Measurements from ENCODE around the gene MTFR2.

MTFR2 gene

GRCh38 chr6:136244061-136244616, 6.0 kb downstream of the MTFR2 start:
- peaks cover 59% of the 10 kb centered on the region for H3K36me3 ChIP-seq (ENCODE audit: low read length)
- H3K9me2 ChIP-seq (replicated peaks; ENCODE audit: insufficient read depth, low read length), result no peaks in the 10 kb centered on the region
- H3F3A ChIP-seq (ENCODE audit: insufficient read depth), result no peaks in the 10 kb centered on the region; the same call in 1 of the 2 replicates
- peaks cover 5% of the 10 kb centered on the region; the same call in 1 of the 2 replicates for H3K9me3 ChIP-seq (ENCODE audit: insufficient read depth, low read length)
- no peak overlapping the region for H3K4me3 ChIP-seq (ENCODE audit: insufficient read depth, low read length, poor library complexity, severe bottlenecking)
- TF ChIP-seq EZH2phosphoT487 (conservative IDR thresholded peaks at IDR 0.05; ENCODE audit: low read length) (no peak), CTCF (IDR thresholded peaks at IDR 0.05; ENCODE audit: insufficient read depth, low read length, poor library complexity, severe bottlenecking) (no peak)
- H4K20me1 ChIP-seq (ENCODE audit: low read depth, low read length), result no peaks in the 10 kb centered on the region
- H3K9ac ChIP-seq (ENCODE audit: low read length), result no peak overlapping the region
- H3K79me2 ChIP-seq (ENCODE audit: insufficient read depth, low read length), result peaks cover 34% of the 10 kb centered on the region
- H3K27ac ChIP-seq (ENCODE audit: low read depth, low read length), result no peak overlapping the region
- no peak overlapping the region for H2AFZ ChIP-seq (ENCODE audit: low read depth, low read length, severe bottlenecking)
- no peak overlapping the region for H3K4me2 ChIP-seq (ENCODE audit: low read depth, low read length, poor library complexity, severe bottlenecking)
- no peaks in the 10 kb centered on the region for H3K27me3 ChIP-seq (ENCODE audit: low read length)

DNA sequence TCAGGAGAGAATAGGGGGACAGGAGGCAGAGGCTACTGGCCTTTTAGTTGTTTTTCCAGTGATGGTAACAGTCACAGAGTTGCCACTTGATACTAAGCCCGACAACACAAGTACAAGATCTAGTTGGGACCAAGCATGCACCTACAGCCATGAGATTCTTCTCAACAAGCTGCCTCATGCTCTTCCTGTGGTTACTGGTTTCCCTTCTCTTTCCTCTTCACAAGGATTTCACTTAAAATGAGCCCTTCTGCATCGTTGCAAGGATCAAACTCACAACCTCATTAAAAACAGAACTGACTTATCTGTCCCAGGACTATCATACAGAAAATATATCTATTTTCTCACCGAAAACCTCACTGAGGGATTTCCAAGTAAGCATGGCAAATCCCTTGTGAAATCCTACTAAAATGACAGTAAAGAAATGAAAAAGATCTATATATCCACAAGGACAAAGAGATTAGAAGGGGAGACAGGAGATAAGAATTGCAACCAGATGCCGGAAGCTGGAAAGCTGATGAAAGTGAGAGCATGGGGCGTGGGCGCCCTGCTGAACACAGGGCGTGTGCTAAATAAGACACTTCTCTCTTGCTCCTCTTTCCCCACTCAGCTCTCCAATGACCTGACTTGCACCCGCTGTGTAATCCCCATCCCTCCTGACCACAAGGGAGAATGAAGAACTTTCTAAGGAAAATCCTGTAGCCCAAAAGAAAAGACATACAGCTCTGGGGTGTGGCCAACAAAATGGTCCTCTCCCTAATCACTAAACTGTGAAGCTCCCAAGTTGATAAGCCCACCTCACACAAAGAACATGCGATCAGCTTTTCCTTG, 13.4 kb downstream of the MTFR2 start:
- Histone ChIP-seq H3K27ac (ENCODE audit: low read depth, low read length) (no peak overlapping the region), H3K36me3 (ENCODE audit: low read length) (peaks cover 32% of the 10 kb centered on the region; the same call in 1 of the 2 replicates), H3K9ac (ENCODE audit: low read length) (no peak overlapping the region), H2AFZ (ENCODE audit: low read depth, low read length, severe bottlenecking) (no peak overlapping the region), H3K4me3 (ENCODE audit: insufficient read depth, low read length, poor library complexity, severe bottlenecking) (no peak overlapping the region), H3K9me3 (ENCODE audit: insufficient read depth, low read length) (no peaks in the 10 kb centered on the region), H3F3A (ENCODE audit: insufficient read depth) (0 out of 2 replicates have a peak, but pooled peaks cover 4% of the 10 kb centered on the region), H3K79me2 (ENCODE audit: insufficient read depth, low read length) (no peaks in the 10 kb centered on the region), H3K4me2 (ENCODE audit: low read depth, low read length, poor library complexity, severe bottlenecking) (no peak overlapping the region), H3K9me2 (replicated peaks; ENCODE audit: insufficient read depth, low read length) (no peaks in the 10 kb centered on the region), H4K20me1 (ENCODE audit: low read depth, low read length) (no peaks in the 10 kb centered on the region), H3K27me3 (ENCODE audit: low read length) (no peaks in the 10 kb centered on the region)
- TF ChIP-seq EZH2phosphoT487 (conservative IDR thresholded peaks at IDR 0.05; ENCODE audit: low read length), result no peak
- TF ChIP-seq CTCF (IDR thresholded peaks at IDR 0.05; ENCODE audit: insufficient read depth, low read length, poor library complexity, severe bottlenecking), result no peak

DNA sequence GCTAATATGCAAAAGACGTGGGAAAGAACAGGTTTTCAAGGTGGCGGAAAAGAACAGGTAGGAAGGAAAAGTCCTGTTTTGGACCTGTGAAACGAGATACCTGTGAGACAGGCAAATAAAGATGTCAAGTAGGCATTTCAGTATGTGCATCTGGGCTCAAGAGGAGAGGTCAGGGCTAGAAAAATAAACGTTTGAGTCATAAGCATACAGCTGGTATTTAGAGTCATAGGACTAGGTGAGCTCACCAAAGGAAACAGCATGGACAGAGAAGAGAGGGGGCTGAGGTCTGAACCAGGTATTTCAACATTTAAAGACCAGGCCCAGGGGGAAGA, 14.9 kb downstream of the MTFR2 start:
- H4K20me1 ChIP-seq (ENCODE audit: low read depth, low read length), result no peaks in the 10 kb centered on the region
- no peak overlapping the region for H3K27ac ChIP-seq (ENCODE audit: low read depth, low read length)
- H3F3A ChIP-seq (ENCODE audit: insufficient read depth), result 0 out of 2 replicates have a peak, but pooled peaks cover 4% of the 10 kb centered on the region
- no peak overlapping the region for H3K4me2 ChIP-seq (ENCODE audit: low read depth, low read length, poor library complexity, severe bottlenecking)
- no peaks in the 10 kb centered on the region for H3K27me3 ChIP-seq (ENCODE audit: low read length)
- H3K9me3 ChIP-seq (ENCODE audit: insufficient read depth, low read length), result no peaks in the 10 kb centered on the region
- TF ChIP-seq CTCF (IDR thresholded peaks at IDR 0.05; ENCODE audit: insufficient read depth, low read length, poor library complexity, severe bottlenecking), result no peak
- no peak for TF ChIP-seq EZH2phosphoT487 (conservative IDR thresholded peaks at IDR 0.05; ENCODE audit: low read length)
- H3K9ac ChIP-seq (ENCODE audit: low read length), result no peak overlapping the region
- no peak overlapping the region for H3K4me3 ChIP-seq (ENCODE audit: insufficient read depth, low read length, poor library complexity, severe bottlenecking)
- H2AFZ ChIP-seq (ENCODE audit: low read depth, low read length, severe bottlenecking), result no peak overlapping the region
- no peaks in the 10 kb centered on the region for H3K9me2 ChIP-seq (replicated peaks; ENCODE audit: insufficient read depth, low read length)
- H3K36me3 ChIP-seq (ENCODE audit: low read length), result peaks cover 26% of the 10 kb centered on the region; the same call in 1 of the 2 replicates
- no peaks in the 10 kb centered on the region for H3K79me2 ChIP-seq (ENCODE audit: insufficient read depth, low read length)
